ENCODE results near the gene REXO4.
"Not testable (repeated sequence)": the region's sequence is repeated elsewhere in the genome, so short reads cannot be mapped to it uniquely, and the experiment has no call there.

Gene REXO4

GRCh38 chr9:133387680-133388079 lies 30.1 kb downstream of the REXO4 start:
- DNase-seq (ENCODE audit: low spot score), result no peak

DNA sequence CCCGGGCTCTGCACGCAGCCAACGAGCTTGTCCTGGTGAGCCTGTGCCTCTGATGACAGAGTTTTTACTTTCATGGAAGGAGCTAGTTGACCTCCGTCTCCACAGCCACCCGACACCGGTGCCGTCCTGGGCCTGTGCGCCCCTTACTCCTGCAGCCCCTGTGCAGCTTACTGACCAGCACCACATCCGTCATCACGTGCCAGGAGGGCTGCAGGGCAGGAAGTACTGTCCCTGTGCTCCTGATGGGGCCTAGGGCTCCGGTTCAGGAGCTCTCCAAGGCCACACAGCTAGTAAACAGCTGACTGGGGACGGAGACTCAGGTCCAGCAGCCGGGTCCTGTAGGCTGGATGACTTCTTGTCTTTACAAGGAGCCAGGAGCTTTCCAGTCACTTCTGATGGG lies 31.5 kb downstream of the REXO4 start:
- DNase-seq (ENCODE audit: low spot score), result no peak

- no peak for DNase-seq (ENCODE audit: low spot score)
Observed at GRCh38 chr9:133385452-133385851, 32.4 kb downstream of the REXO4 start.

DNA sequence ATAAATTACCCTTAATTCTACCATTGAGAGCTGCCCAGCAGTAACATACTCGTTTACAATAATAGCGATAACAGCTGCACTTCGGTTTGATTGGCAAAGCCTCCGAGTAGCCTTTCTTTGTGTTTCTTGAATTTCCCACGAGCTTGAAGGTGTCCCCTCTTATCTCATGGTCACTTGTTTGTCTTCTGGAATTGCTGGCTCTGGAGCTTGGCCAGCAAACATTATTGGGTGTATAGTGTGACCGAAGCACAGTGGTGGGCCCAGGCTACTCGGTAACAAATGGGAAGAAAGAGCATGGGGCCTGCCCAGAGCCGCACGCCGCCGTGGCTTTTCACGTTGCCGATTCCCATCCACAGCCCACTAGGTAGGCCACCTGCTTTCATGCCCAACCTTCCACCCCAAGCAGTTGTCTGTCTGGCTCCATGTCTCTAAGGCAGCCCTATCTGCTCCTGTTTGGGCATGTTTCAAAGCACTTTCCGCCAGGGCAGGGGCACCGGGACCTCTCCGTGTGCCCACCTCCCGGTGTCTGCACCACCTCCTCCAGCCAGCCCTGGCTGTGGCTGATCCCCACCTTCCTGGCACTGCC lies 33.0 kb downstream of the REXO4 start:
- DNase-seq (ENCODE audit: low spot score), result no peak

- DNase-seq (ENCODE audit: low spot score), result no peak
Observed at GRCh38 chr9:133383438-133383837, 34.4 kb downstream of the REXO4 start.

DNA sequence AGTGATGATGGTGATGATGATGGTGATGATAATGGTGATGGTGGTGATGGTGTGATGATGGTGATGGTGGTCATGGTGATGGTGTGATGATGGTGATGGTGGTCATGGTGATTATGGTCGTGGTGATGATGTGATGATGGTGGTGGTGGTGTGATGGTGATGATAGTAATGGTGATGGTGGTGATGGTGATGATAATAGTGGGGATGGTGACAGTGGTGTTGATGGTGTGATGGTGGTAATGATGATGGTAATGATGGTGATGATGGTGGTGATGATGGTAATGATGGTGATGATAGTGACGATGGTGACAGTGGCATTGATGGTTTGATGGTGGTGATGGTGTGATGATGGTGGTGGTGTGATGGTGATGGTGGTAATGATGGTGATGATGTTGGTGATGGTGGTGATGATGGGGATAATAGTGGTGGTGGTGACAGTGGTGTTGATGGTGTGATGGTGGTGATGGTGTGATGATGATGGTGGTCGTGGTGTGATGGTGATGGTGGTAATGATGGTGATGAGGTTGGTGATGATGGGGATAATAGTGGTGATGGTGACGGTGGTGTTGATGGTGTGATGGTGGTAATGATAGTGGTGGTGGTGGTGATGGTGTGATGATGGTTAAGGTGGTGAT lies 35.2 kb downstream of the REXO4 start:
- DNase-seq (ENCODE audit: low spot score), result no peak

DNA sequence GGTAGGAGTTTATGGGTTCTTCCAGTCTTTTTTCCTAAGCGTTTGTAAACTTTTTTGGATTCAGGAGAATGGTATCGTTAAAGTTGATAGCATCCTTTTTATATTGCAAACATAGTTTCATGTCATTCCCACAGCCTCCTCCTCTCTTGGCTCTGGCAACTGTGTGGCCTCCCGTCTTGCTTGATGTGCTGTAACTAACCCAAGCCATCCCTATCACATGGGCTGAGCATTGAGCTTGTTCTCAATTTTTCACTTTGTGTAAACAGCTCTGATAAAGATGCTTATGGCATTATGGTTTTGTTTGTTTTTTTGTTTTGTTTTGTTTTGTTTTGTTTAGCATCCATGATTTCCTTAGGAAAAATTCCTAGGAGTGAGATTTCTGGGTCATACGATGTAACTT lies 37.1 kb downstream of the REXO4 start:
- no peak for DNase-seq (ENCODE audit: low spot score)

- DNase-seq (ENCODE audit: low spot score), result peak; percentile 75
Observed at GRCh38 chr9:133379153-133380086, 38.4 kb downstream of the REXO4 start.

- DNase-seq (ENCODE audit: low spot score), result no peak
Observed at GRCh38 chr9:133378408-133378962, 39.3 kb downstream of the REXO4 start.

GRCh38 chr9:133377721-133378216 lies 40.0 kb downstream of the REXO4 start:
- no peak for DNase-seq (ENCODE audit: low spot score)

DNA sequence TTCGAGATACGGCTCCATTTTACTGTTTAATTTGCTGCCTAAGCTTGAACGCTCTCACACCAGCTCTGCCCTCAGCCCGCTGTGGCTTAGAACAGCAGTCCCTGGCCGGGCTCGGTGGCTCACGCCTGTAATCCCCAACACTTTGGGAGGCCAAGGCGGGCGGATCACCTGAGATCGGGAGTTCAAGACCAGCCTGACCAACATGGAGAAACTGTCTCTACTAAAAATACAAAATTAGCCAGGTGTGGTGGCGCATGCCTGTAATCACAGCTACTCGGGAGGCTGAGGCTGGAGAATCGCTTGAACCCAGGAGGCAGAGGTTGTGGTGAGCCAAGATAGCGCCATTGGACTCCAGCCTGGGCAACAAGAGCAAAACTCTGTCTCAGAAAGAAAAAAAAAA lies 40.5 kb downstream of the REXO4 start:
- DNase-seq (ENCODE audit: low spot score), result not testable (repeated sequence)

GRCh38 chr9:133375724-133376654 lies 41.8 kb downstream of the REXO4 start, which contains the start of the genes STKLD1 and SURF4:
TSS of gene STKLD1 (plus strand) at chr9:133376366. CDS start at chr9:133376474, 108 bp downstream.
TSS of gene SURF4 (minus strand) at chr9:133376060. CDS start at chr9:133375969, 91 bp downstream.
- DNase-seq (ENCODE audit: low spot score), result peak; percentile 94

- no peak for DNase-seq (ENCODE audit: low spot score)
Observed at GRCh38 chr9:133375116-133375723, 42.6 kb downstream of the REXO4 start.

GRCh38 chr9:133374612-133375115 lies 43.1 kb downstream of the REXO4 start:
- DNase-seq (ENCODE audit: low spot score), result no peak

DNA sequence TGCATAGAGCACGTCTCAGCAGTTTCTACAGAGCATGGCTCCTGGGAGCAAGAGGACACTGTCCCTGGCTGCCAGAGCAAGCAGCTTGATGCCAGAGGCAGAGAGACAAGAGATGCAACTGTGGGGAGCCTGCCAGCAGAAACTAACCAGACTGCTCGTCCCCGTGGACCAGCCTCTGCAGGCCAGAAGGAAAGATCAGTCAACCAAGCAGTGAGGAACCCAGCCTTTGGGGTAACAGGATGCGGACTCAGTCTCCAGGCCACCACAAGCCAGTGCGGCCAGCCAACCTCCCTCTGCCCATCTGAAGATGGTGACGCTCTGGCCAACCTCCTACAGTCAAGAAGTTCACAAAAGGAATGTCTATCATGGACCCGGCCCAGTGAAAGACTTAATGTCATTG lies 45.7 kb downstream of the REXO4 start:
- DNase-seq (ENCODE audit: low spot score), result no peak

DNA sequence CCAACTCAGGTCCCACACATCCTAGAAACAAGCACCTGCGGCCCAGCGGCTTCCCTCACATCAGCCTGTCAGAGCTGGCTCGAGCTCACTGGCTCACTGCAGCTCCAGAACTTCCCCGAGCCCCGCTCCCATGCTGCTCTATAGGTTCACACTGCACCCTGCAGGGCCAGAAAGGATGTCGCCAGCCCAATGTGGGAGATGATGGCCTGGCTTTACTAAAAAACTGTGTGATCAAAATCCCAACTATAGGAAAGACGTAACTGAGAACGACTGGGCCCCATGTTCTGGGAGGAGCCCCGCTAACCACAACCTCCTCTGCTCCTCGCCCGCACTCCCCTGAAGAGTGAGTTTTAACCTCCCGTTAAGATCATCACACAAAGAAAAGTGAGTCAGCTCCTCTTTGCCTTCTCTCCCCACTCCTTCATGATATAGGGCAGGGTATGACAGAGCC lies 46.5 kb downstream of the REXO4 start:
- peak; percentile 54 for DNase-seq (ENCODE audit: low spot score)

- no peak for DNase-seq (ENCODE audit: low spot score)
Observed at GRCh38 chr9:133370685-133371084, 47.1 kb downstream of the REXO4 start.

- no peak for DNase-seq (ENCODE audit: low spot score)
Observed at GRCh38 chr9:133369933-133370332, 47.9 kb downstream of the REXO4 start.

- DNase-seq (ENCODE audit: low spot score), result no peak
Observed at GRCh38 chr9:133369422-133369821, 48.4 kb downstream of the REXO4 start.

DNA sequence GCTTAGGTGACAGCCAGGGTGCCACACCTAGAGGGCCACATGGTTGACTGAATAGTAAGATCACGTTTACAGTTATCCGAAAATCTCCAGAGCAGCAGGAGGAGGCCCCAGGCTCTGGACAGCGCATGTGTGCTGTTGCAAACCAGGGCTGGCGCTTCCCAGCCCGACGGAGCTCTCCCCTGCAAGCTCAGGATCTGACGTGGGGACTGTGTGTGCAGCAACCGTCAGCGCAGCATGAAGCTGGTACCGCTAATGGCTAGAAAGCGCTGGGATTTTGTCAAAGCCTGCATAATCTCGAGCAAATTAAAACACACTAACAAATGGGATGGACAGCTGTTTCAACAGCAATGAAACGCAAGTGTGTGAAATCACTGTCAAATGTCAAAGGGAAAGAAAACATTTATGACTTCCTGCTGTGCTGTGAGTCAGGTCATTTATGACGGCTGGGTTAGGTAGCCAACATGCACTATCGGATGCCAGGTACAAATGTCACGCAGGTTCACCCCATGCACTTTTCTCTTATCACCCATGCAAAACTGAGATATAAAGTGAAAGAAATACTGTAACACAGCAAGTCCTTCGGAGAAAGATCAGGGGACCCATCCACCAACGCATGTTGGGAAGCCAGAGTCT lies 49.4 kb downstream of the REXO4 start:
- no peak for DNase-seq (ENCODE audit: low spot score)
